Measurements from ENCODE around the gene GNB1. TPM values are rescaled to one million over a fixed set of nuclear protein-coding genes. Genes with fewer than 3 reads are reported as not detected.

GNB1 gene
- total and polyA plus RNA-seq, 9 of the 15 experiments (the other 6 are each of a cell fraction or from before 2014, with no cell fraction given), result 34.3 to 388 (median 114) TPM

DNA sequence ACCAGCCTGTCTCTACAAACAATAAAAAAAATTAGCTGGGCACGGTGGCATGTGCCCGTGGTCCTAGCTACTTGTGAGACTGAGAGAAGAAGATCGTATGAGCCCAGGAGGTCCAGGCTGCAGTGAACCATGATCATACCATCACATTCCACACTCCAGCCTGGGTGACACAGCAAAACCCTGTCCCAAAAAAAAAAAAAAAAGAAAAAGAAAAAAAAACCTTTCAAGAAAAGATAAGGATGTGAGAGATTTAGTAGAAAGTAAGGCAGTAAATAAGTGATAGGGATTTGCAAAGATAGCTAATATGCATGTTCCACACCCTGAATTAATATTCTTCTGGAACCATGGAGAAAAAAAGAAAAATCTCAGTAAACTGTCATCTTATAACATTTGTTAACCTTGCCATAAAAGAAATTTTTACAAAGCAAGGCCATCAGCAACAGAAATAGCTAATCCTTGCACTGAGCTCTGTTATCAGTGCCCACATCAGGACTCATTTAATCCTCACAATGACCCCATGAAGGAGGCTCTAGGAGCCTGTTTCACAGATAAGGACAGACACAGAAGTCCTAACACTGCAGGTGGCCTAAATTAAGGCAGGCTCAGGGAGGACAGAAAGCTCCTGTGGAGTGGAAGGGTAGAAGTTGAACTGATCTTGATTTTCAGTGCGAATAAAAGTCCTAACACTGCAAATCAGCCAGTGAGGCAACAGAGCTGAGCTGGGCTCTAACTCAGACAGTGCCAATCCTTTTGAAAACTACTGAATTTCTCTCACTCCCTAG is 7.6 kb downstream of the GNB1 start (continued):
- no peak for TF ChIP-seq ZNF175 (CRISPR knock-in tag; IDR thresholded peaks at IDR 0.05; ENCODE audit: low read depth)
- no peak for TF ChIP-seq PPARD (CRISPR knock-in tag; IDR thresholded peaks at IDR 0.05)
- TF ChIP-seq TAF7 (tag; IDR thresholded peaks at IDR 0.05), result no peak
- TF ChIP-seq ZNF347 (CRISPR knock-in tag; IDR thresholded peaks at IDR 0.05; ENCODE audit: low read depth), result no peak
- TF ChIP-seq RFX5 (IDR thresholded peaks at IDR 0.05; ENCODE audit: low read depth, low read length), result no peak
- TF ChIP-seq NCOA1 (IDR thresholded peaks at IDR 0.05; ENCODE audit: low read depth), result peak; percentile 61
- no peak for TF ChIP-seq TRIM28 (IDR thresholded peaks at IDR 0.05)
- no peak for TF ChIP-seq ILF3 (IDR thresholded peaks at IDR 0.05; ENCODE audit: borderline replicate concordance)
- TF ChIP-seq, protein P1, sequence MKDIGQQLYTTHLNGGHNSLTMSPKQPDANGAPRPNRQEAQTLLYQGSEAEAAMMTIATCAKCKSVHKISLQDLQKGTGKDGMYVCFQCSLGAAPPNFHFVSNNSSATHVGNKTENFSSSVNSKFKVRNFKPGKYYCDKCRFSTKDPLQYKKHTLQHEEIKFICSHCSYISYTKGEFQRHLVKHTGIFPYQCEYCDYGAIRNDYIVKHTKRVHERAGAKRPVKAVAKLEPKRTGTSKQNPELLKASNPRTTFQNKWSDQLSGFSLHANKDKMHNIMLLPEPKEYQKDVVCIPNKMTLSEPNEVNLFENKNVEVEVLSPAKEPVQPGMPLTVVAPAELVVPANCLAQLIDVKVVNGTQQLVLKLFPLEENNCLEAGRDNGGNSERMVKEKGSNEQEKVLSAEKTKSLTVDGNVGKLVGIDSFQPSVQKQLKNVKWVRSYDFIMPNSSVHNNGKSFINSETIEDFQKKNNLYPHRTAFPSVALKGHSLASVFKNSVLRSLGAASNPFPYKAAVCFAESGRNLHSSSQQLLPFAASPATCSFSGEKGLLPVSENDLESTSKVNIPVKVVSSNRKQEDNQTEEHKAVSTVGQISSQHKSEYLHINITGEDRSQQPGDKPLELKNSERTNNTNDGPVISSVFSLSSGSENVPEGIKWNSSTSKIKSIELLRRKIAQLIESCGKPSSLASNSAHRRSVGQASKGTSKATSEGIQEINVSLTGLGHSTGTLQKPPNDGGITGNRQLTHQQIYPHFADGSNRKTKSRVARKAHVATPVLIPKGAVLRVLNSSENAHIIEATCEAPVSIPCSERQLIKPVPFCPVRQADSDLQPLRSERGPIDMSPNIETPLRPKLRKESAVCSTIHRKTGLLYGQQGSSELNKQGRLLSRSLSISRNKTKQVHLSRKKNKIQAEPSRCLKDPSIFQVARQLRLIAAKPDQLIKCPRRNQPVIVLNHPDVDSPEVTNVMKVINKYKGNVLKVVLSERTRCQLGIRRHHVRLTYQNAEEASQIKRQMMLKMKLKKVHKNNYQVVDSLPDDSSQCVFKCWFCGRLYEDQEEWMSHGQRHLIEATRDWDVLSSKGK (CRISPR knock-in tag; IDR thresholded peaks at IDR 0.05), result no peak
- TF ChIP-seq, protein P2, sequence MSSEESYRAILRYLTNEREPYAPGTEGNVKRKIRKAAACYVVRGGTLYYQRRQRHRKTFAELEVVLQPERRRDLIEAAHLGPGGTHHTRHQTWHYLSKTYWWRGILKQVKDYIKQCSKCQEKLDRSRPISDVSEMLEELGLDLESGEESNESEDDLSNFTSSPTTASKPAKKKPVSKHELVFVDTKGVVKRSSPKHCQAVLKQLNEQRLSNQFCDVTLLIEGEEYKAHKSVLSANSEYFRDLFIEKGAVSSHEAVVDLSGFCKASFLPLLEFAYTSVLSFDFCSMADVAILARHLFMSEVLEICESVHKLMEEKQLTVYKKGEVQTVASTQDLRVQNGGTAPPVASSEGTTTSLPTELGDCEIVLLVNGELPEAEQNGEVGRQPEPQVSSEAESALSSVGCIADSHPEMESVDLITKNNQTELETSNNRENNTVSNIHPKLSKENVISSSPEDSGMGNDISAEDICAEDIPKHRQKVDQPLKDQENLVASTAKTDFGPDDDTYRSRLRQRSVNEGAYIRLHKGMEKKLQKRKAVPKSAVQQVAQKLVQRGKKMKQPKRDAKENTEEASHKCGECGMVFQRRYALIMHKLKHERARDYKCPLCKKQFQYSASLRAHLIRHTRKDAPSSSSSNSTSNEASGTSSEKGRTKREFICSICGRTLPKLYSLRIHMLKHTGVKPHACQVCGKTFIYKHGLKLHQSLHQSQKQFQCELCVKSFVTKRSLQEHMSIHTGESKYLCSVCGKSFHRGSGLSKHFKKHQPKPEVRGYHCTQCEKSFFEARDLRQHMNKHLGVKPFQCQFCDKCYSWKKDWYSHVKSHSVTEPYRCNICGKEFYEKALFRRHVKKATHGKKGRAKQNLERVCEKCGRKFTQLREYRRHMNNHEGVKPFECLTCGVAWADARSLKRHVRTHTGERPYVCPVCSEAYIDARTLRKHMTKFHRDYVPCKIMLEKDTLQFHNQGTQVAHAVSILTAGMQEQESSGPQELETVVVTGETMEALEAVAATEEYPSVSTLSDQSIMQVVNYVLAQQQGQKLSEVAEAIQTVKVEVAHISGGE (CRISPR knock-in tag; IDR thresholded peaks at IDR 0.05), result no peak
- no peak for TF ChIP-seq ELF1 (tag; IDR thresholded peaks at IDR 0.05)
- TF ChIP-seq SLC30A9 (CRISPR knock-in tag; IDR thresholded peaks at IDR 0.05), result no peak
- TF ChIP-seq DMBX1 (CRISPR knock-in tag; IDR thresholded peaks at IDR 0.05; ENCODE audit: borderline replicate concordance), result no peak
- peak; percentile 44; the same call in 1 of the 2 replicates for TF ChIP-seq JUND (IDR thresholded peaks at IDR 0.05; ENCODE audit: borderline replicate concordance, low read depth, low read length)
- no peak; the same call in 2 of the 3 replicates for TF ChIP-seq JUND (tag; IDR thresholded peaks at IDR 0.05; ENCODE audit: borderline replicate concordance, low read depth, low read length)
- TF ChIP-seq, protein P3, sequence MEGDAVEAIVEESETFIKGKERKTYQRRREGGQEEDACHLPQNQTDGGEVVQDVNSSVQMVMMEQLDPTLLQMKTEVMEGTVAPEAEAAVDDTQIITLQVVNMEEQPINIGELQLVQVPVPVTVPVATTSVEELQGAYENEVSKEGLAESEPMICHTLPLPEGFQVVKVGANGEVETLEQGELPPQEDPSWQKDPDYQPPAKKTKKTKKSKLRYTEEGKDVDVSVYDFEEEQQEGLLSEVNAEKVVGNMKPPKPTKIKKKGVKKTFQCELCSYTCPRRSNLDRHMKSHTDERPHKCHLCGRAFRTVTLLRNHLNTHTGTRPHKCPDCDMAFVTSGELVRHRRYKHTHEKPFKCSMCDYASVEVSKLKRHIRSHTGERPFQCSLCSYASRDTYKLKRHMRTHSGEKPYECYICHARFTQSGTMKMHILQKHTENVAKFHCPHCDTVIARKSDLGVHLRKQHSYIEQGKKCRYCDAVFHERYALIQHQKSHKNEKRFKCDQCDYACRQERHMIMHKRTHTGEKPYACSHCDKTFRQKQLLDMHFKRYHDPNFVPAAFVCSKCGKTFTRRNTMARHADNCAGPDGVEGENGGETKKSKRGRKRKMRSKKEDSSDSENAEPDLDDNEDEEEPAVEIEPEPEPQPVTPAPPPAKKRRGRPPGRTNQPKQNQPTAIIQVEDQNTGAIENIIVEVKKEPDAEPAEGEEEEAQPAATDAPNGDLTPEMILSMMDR (IDR thresholded peaks at IDR 0.05 in 2 of 3, conservative IDR thresholded peaks at IDR 0.05 in 1 of 3; ENCODE audit: insufficient read depth in 2 of 3, low read depth in 1 of 3, low read length in 3 of 3), result no peak
